Small intestine (tissue), 7 donors: ENCODE data around the gene CAPN11. TPM values are rescaled to one million over a fixed set of nuclear protein-coding genes. Genes with fewer than 3 reads are reported as not detected.
"Not testable (repeated sequence)": the region's sequence is repeated elsewhere in the genome, so short reads cannot be mapped to it uniquely, and the experiment has no call there.

Experiments
- DNase-seq, 2 donors: peaks; one replicate each; pipeline versions ENCODE4 v3.0.0 to v3.0.0-alpha.2; 2013
- FAIRE-seq: peaks from 2 replicates; lab custom pipeline; 2012; peaks lifted over from hg19 to GRCh38; lab: Jason Lieb, UNC
- H3K27ac ChIP-seq, 3 donors: one replicate each; pipeline ENCODE4 v1.5.1; 2013; ENCODE audit warnings: low read length in 2 of 3, mild to moderate bottlenecking in 2 of 3, control low read depth in 1 of 3, inconsistent platforms in 1 of 3, low read depth in 1 of 3, moderate library complexity in 1 of 3
- H3K27me3 ChIP-seq, 3 donors: one replicate each; pipeline ENCODE4 v1.6.1; 2013; ENCODE audit warnings: low read length in 3 of 3, inconsistent platforms in 1 of 3; ENCODE audit not compliant: control insufficient read depth in 3 of 3, insufficient read depth in 3 of 3
- H3K36me3 ChIP-seq, 3 donors: one replicate each; pipeline ENCODE4 v1.6.1; 2013; ENCODE audit warnings: low read length in 3 of 3, inconsistent platforms in 1 of 3, low read depth in 1 of 3, mild to moderate bottlenecking in 1 of 3, moderate library complexity in 1 of 3; ENCODE audit not compliant: control insufficient read depth in 3 of 3, insufficient read depth in 2 of 3
- H3K4me1 ChIP-seq, 3 donors: one replicate each; pipeline ENCODE4 v1.6.1; 2013; ENCODE audit warnings: low read length in 2 of 3, inconsistent platforms in 1 of 3, low read depth in 1 of 3, mild to moderate bottlenecking in 1 of 3, moderate library complexity in 1 of 3; ENCODE audit not compliant: control insufficient read depth in 3 of 3, insufficient read depth in 2 of 3
- H3K4me3 ChIP-seq, 3 donors: one replicate each; pipeline ENCODE4 v1.5.1; 2013; ENCODE audit warnings: low read length in 3 of 3, control low read depth in 1 of 3, inconsistent platforms in 1 of 3, low read depth in 1 of 3, mild to moderate bottlenecking in 1 of 3, moderate library complexity in 1 of 3
- H3K9me3 ChIP-seq, 2 donors: one replicate each; pipeline ENCODE4 v1.6.1; 2013; ENCODE audit warnings: low read depth in 1 of 2, low read length in 1 of 2; ENCODE audit not compliant: control insufficient read depth in 2 of 2, insufficient read depth in 1 of 2
- WGBS, 3 donors: extraction: QIAGEN DNeasy Blood & Tissue Kit; methylation state at CpG; one replicate each; pipeline ENCODE4 v1.1.7; 2013; 5-methylcytosine and 5-hydroxymethylcytosine counted together
- polyA plus RNA-seq, 4 donors: library from polyadenylated mRNA; stranded (reverse) in 3 of 4; unstranded in 1 of 4; fragments of 200-250 nt in 3 of 4; fragments of 120-200 nt in 1 of 4; gene quantifications; one replicate each; pipeline versions ENCODE4 v1.2.1 to v1.2.3, GENCODE V29; 2013
- donor health status: healthy with polysubstance abuse.
- donor health status: control.
- donor health status: control.
- donor health status: Bipolar disorder and iron deficiency.
- donor health status: healthy.

CAPN11 gene
- polyA plus RNA-seq, 4 donors: 0.18 TPM; not detected in 3

GRCh38 chr6:44135173-44135758 lies 23.4 kb upstream of the CAPN11 start:
- Histone ChIP-seq H3K4me1 (peaks cover 0 to 26% (median 6%) of the 10 kb centered on the region in 3 donors), H3K27ac (no peak overlapping the region), H3K36me3 (peaks cover 2 to 59% (median 18%) of the 10 kb centered on the region in 3 donors), H3K27me3 (no peaks in the 10 kb centered on the region), H3K9me3 (no peaks in the 10 kb centered on the region), H3K4me3 (no peak overlapping the region)
- 88 to 94% (median 91%) methylated on average over 10 of the region's 10 CpGs for WGBS, 3 donors
- no peak for DNase-seq
- FAIRE-seq: no peak

DNA sequence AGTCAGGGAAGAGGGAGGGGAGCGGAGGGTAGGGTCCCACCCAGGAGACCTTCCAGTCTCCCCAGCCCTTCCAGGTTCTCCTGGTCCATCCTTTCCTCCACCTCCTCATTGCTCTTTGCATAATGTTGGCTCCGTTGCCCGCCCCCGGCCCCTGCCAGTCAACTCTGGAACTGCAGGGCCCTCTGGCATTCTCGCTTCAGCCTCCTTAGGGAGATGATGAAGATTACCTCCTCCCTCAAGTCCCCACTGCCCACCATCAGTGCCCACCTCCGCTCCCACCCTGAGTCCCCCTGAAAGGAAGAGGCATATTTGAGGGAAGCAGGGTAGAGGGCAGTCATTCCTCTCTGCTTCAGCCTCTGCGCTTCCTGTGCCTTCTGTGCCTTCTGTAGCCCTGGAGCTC lies 22.7 kb upstream of the CAPN11 start:
- WGBS, 3 donors: 92 to 98% (median 97%) methylated on average over 7 of the region's 7 CpGs
- H3K27me3 ChIP-seq: no peaks in the 10 kb centered on the region
- no peak for DNase-seq
- H3K4me3 ChIP-seq: no peak overlapping the region
- no peak overlapping the region for H3K27ac ChIP-seq
- H3K9me3 ChIP-seq: no peaks in the 10 kb centered on the region
- H3K36me3 ChIP-seq: peaks cover 2 to 65% (median 24%) of the 10 kb centered on the region in 3 donors
- no peak for FAIRE-seq
- peaks cover 0 to 26% (median 6%) of the 10 kb centered on the region in 3 donors for H3K4me1 ChIP-seq

DNA sequence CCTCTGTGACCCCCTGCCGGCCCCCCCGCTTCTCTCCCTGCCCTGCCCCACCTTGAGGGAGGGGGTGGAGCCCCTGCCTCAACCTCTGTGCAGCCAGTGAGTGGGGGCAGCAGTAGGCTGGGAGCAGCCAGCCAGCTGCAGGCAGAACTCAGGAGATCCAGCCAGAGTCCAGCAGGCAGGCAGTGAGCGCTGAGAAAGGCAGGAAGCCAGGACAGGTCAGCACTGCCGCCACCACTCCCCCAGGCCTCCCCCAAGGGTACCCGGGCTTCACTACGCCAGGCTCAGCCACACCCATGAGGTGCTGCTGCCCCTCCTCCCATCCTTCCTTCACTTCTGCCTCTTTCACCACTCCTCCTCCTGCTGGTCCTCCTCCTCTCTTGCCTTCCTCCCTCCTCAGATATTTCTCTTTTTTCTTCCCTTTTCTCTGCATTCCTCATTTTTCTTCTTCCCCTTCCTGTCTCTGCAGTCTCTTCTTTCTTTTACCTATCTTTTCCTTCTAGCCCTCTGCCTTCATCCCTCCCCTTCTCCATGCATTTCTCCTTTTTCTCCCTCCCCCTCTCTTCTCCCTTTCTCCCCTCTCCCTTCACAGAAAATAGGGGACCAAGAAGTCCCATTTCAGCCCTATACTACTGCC lies 19.8 kb upstream of the CAPN11 start:
- Histone ChIP-seq H3K27ac (no peak overlapping the region), H3K4me1 (peaks cover 0 to 5% (median 0%) of the 10 kb centered on the region in 3 donors), H3K27me3 (no peaks in the 10 kb centered on the region), H3K9me3 (no peaks in the 10 kb centered on the region), H3K36me3 (peaks cover 7 to 83% (median 28%) of the 10 kb centered on the region in 3 donors), H3K4me3 (no peak overlapping the region)
- DNase-seq: no peak
- no peak for FAIRE-seq
- 56 to 68% (median 62%) methylated on average over 6 of the region's 6 CpGs for WGBS, 3 donors

DNA sequence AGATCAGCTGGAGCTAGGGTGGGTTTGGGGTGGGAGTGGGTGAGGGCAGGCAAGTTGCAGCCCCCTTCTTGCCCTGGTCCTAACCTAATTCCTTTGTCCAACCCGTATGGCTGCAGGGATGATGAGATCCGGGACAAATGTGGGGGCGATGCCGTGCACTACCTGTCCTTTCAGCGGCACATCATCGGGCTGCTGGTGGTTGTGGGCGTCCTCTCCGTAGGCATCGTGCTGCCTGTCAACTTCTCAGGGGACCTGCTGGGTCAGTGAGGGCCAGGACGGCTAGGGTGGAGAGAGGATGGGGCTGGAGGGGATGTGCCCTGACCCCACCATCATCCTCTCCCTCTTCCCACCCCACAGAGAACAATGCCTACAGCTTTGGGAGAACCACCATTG lies 19.3 kb upstream of the CAPN11 start:
- Histone ChIP-seq H3K4me3 (no peak overlapping the region), H3K4me1 (no peaks in the 10 kb centered on the region), H3K9me3 (no peaks in the 10 kb centered on the region), H3K27me3 (no peaks in the 10 kb centered on the region), H3K36me3 (peaks cover 8 to 80% (median 28%) of the 10 kb centered on the region in 3 donors), H3K27ac (no peak overlapping the region)
- DNase-seq (no peak), FAIRE-seq (no peak)
- WGBS, 3 donors: 89 to 91% (median 90%) methylated on average over 10 of the region's 10 CpGs

GRCh38 chr6:44142835-44143234 lies 15.8 kb upstream of the CAPN11 start:
- FAIRE-seq (no peak), DNase-seq (no peak)
- H3K9me3 ChIP-seq: no peaks in the 10 kb centered on the region
- H3K27me3 ChIP-seq: no peaks in the 10 kb centered on the region
- WGBS, 3 donors: 97 to 100% (median 100%) methylated on average over 1 of the region's 1 CpG
- peaks cover 6 to 75% (median 26%) of the 10 kb centered on the region in 3 donors for H3K36me3 ChIP-seq
- no peaks in the 10 kb centered on the region for H3K4me1 ChIP-seq
- H3K27ac ChIP-seq: no peak overlapping the region
- H3K4me3 ChIP-seq: no peak overlapping the region

DNA sequence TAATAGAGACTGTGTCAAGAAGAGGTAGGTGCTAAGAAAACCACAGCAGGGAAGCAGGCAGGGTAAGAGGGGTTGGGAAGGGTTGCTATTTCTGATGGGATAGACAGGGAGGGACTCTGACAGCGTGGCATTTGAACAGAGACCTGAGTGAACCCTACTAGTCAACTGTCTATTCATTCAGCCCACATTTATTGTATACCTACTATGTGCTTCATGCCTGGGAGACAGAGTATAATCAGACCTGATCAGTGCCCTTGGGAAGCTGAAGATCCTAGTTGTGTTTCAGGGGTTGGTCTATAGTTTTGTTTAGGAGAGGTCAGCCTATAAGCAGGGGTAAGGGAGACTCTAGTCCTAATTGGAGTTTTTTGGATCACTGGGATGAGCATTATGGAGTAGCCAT lies 14.9 kb upstream of the CAPN11 start:
- Histone ChIP-seq H3K27me3 (no peaks in the 10 kb centered on the region), H3K9me3 (no peaks in the 10 kb centered on the region), H3K27ac (no peak overlapping the region), H3K4me1 (no peaks in the 10 kb centered on the region), H3K4me3 (no peak overlapping the region), H3K36me3 (peaks cover 6 to 77% (median 22%) of the 10 kb centered on the region in 3 donors)
- DNase-seq: no peak
- FAIRE-seq: no peak
- WGBS, 3 donors: 88 to 95% (median 89%) methylated on average over 1 of the region's 1 CpG

GRCh38 chr6:44144536-44144935 lies 14.1 kb upstream of the CAPN11 start:
- not testable (repeated sequence) for H3K27ac ChIP-seq, H3K9me3 ChIP-seq, FAIRE-seq, H3K4me1 ChIP-seq, H3K4me3 ChIP-seq, DNase-seq, H3K27me3 ChIP-seq
- WGBS, 3 donors: 58 to 83% (median 62%) methylated on average over 3 of the region's 3 CpGs
- peaks cover 6 to 77% (median 24%) of the 10 kb centered on the region in 3 donors for H3K36me3 ChIP-seq

DNA sequence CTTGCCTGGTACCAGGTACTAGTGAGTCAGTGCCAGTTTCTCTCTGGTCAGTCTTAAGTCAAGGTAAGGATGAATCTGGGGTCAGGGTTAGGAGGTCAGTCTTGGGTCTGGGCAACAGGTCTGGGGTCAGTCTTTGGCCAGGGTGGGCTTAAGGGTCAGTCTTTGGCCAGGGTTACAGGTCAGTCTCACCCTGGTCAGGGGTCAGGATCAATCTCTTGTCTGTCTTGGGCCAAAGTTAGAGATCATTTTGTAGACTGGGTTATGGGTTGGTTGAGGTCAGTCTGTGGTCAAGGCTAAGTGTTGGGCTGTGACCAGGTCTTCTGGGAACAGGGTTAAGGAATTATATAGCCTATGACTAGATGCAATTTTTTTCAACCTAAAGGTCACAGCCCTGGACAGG lies 12.8 kb upstream of the CAPN11 start:
- H3K4me3 ChIP-seq: no peak overlapping the region
- no peak for FAIRE-seq
- no peaks in the 10 kb centered on the region for H3K27me3 ChIP-seq
- H3K36me3 ChIP-seq: peaks cover 6 to 76% (median 18%) of the 10 kb centered on the region in 3 donors
- H3K9me3 ChIP-seq: no peaks in the 10 kb centered on the region
- no peaks in the 10 kb centered on the region for H3K4me1 ChIP-seq
- DNase-seq: no peak
- no peak overlapping the region for H3K27ac ChIP-seq
